ENCODE data around the gene WDR77. TPM values are rescaled to one million over a fixed set of nuclear protein-coding genes. Genes with fewer than 3 reads are reported as not detected.

WDR77 gene
- total RNA-seq, 2 donors from 2014 or later = 29.9 to 44.0 TPM

DNA sequence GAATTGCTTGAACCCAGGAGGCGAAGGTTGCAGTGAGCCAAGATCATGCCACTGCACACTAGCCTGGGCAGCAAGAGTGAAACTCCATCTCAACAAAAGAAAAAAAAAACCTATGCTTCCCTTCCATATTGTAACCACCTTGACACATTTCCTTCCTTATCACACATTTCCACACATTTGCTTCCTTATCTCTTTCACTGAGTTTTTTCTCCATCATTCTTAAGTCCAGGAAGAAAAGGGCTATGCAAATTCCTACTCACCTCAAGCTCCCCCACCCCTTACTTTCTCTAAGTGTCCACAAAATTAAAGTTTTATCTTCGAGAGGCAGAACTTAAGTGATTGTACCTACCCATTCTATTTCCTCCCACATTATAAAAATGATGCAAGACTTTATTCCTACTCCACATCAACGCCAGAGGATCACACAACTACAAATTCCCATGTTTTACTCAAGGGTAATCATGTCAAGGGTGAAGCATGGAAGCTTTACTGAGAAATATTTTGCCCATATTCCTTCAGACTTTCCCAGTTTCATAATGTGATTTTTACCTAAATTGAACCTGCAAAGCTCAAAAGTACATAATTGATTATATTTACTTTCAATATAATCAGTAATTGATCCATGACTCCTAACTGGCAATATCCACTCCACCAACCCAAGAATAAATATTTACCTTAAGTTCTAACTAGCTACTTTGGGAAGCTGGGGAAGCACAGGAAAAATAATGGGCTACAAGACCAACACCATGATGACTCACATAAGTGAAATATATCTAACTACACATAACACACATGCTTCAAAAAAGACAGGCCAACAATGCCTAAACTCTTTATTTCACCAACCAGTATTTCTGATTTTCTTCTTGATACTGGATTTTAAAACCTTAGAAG lies 9.3 kb downstream of the WDR77 start:
- H3K36me3 ChIP-seq = peaks cover 55% of the 10 kb centered on the region
- no peak overlapping the region for H3K4me3 ChIP-seq
- H3K27me3 ChIP-seq = no peaks in the 10 kb centered on the region
- no peaks in the 10 kb centered on the region for H3K4me1 ChIP-seq
- no peak overlapping the region for H3K27ac ChIP-seq
- TF ChIP-seq, protein P1, sequence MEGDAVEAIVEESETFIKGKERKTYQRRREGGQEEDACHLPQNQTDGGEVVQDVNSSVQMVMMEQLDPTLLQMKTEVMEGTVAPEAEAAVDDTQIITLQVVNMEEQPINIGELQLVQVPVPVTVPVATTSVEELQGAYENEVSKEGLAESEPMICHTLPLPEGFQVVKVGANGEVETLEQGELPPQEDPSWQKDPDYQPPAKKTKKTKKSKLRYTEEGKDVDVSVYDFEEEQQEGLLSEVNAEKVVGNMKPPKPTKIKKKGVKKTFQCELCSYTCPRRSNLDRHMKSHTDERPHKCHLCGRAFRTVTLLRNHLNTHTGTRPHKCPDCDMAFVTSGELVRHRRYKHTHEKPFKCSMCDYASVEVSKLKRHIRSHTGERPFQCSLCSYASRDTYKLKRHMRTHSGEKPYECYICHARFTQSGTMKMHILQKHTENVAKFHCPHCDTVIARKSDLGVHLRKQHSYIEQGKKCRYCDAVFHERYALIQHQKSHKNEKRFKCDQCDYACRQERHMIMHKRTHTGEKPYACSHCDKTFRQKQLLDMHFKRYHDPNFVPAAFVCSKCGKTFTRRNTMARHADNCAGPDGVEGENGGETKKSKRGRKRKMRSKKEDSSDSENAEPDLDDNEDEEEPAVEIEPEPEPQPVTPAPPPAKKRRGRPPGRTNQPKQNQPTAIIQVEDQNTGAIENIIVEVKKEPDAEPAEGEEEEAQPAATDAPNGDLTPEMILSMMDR (IDR thresholded peaks at IDR 0.05) = no peak
- H3K9me3 ChIP-seq = no peaks in the 10 kb centered on the region
- DNase-seq (ENCODE audit: low spot score) = no peak

DNA sequence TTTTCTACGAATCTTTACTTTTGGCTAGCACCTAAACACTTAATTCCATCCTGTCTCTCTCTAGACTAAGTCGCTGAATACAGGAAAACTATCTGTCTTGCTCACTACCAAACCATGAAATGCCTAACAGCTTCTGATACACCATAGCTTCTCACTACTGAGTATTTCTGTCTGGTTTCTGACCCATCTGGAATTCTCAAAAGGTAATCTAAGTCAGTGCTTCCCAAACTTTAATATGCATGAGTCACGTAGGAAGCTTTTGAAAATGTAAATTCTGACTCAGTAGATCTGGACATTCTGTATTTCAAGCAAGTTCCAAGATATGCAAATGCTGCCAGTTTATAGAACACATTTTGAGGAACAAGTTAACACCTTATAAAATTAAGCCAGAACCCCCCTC lies 12.3 kb downstream of the WDR77 start:
- H3K27ac ChIP-seq = no peak overlapping the region
- H3K27me3 ChIP-seq = no peaks in the 10 kb centered on the region
- H3K36me3 ChIP-seq = peaks cover 31% of the 10 kb centered on the region
- DNase-seq (ENCODE audit: low spot score) = no peak
- H3K4me1 ChIP-seq = no peaks in the 10 kb centered on the region
- TF ChIP-seq, protein P1 (IDR thresholded peaks at IDR 0.05) = no peak
- H3K4me3 ChIP-seq = no peak overlapping the region
- H3K9me3 ChIP-seq = no peaks in the 10 kb centered on the region

DNA sequence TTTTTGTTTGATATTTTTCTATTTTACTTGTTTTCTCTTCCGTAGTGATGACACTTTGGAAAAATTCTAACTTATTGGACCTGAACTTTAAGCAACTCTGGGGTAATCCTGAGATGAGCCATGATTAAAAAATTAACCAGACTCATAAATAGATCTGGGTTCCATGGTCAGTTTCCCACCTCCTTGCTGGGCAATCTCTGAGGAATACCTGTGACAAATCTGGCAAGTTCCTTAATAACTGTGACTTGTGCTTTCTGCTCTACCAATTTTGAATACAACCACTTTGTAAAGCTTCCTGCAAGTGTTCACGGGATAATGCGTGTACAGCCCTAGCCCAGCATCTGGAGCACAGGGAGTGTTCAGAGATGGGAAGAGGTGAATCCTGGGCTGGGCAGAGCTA lies 24.8 kb downstream of the WDR77 start:
- H3K4me1 ChIP-seq = no peaks in the 10 kb centered on the region
- no peak for DNase-seq (ENCODE audit: low spot score)
- no peaks in the 10 kb centered on the region for H3K9me3 ChIP-seq
- H3K27ac ChIP-seq = no peak overlapping the region
- no peaks in the 10 kb centered on the region for H3K36me3 ChIP-seq
- H3K27me3 ChIP-seq = no peaks in the 10 kb centered on the region
- H3K4me3 ChIP-seq = no peak overlapping the region
- TF ChIP-seq, protein P1 (IDR thresholded peaks at IDR 0.05) = no peak

DNA sequence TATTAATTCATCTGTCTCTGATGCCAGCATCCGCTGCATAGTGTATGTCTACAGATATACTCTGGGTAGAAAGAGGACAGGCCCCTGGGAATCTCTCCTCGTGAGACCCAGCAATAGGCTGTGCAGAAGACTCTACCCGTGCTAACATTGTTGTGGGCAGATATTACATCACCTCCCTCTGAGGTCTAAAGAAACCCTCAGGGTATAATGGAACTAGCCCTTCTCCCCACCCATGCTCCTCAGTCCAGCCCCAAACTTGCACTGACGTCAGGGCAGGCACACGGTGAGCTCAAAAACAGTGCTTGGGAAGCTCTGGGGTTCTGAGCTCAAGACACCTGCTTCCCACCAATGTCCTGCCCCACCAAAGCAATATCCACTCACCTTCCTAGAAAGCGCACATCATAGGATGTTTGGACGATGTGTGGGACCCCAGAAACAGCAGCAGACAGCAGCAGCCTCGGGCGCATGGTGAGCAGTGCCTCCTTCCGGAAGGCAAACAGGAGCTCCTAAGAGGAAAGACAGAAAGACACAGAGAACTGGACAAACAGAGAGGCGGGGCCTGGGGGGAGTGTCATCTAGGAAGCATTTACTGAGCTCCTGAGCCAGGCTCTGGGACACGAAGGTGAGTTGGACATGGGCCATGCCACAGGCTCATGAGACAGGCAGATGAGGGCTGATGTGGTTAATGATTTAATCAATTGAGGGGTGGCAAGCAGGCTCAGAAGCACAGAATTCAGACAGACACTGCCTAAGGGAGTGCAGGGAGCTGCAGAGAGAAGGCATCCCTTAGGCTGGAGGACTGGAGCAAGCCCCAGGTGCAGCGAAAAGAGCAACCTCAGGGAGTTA lies 26.3 kb downstream of the WDR77 start:
- TF ChIP-seq, protein P1 (IDR thresholded peaks at IDR 0.05) = no peak
- no peaks in the 10 kb centered on the region for H3K9me3 ChIP-seq
- no peaks in the 10 kb centered on the region for H3K4me1 ChIP-seq
- no peak overlapping the region for H3K27ac ChIP-seq
- DNase-seq (ENCODE audit: low spot score) = no peak
- no peaks in the 10 kb centered on the region for H3K36me3 ChIP-seq
- no peaks in the 10 kb centered on the region for H3K27me3 ChIP-seq
- H3K4me3 ChIP-seq = no peak overlapping the region

DNA sequence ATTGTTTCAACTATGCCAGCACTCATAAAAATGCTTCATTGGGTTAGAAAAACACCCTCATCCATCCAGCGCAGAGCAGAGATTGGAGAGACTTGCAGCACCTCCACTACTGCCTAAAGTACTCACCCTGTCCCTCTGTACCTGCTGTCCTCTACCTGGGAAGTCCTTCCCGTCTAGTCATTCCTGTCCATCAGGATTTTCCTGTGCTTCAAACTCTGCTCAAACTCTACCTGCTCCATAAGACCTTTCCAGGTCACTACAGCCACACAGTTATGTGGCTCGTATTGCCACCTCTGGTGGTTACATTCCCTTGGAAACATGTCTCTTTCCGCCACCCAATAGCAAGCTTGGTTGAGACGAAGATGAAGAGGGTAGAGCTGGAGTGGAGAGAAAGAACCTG lies 28.7 kb downstream of the WDR77 start:
- Histone ChIP-seq H3K4me3 (no peak overlapping the region), H3K9me3 (no peaks in the 10 kb centered on the region), H3K27ac (no peak overlapping the region), H3K36me3 (no peaks in the 10 kb centered on the region), H3K4me1 (no peaks in the 10 kb centered on the region), H3K27me3 (no peaks in the 10 kb centered on the region)
- TF ChIP-seq, protein P1 (IDR thresholded peaks at IDR 0.05) = no peak
- no peak for DNase-seq (ENCODE audit: low spot score)

Measured in right atrium auricular region (tissue), 2 donors.